Measurements from ENCODE around the gene VAX1.
"Not testable (repeated sequence)": the region's sequence is repeated elsewhere in the genome, so short reads cannot be mapped to it uniquely, and the experiment has no call there.

VAX1 gene, protein sequence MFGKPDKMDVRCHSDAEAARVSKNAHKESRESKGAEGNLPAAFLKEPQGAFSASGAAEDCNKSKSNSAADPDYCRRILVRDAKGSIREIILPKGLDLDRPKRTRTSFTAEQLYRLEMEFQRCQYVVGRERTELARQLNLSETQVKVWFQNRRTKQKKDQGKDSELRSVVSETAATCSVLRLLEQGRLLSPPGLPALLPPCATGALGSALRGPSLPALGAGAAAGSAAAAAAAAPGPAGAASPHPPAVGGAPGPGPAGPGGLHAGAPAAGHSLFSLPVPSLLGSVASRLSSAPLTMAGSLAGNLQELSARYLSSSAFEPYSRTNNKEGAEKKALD

GRCh38 chr10:117137911-117138642, at the start of gene VAX1:
TSS of gene VAX1 (minus strand) at chr10:117138270. CDS start at chr10:117138056, 214 bp downstream.
- no peak for DNase-seq

DNA sequence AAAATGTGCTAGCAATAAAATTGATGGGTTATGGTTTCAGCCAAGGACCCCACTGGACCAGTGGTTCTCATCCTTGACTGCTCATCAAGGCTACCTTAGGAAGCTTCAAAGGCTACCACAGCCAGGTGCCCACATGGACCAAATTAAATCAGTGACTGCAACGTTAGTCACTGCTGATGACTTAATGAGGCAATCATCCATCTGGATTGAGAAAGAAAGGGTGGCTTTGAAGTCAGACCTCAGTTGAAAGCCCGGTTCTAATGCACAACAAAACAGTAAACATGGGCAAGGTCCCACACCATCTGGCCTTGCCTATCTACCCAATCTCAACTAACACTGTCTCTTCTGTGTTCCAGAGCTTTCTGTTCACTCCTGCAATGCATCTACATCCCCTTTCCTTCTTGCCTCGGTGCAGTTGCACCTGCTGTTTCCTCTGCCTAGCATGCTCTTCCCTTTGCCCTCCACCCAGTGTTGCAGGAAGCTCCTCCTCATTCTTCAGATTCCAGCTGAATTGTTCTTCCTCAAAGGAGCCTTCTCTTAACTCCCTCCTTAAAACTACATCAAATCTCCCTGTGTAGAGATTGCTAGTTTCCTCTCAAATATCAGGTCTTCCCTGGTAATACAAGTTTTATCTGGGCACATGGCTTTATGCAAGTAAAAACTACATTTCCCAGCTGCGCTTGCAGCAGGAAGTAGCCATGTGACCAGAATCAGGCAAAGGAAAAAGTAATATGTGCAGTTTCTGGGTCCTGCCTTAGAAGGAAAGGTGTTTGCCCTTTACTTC, 49.0 kb upstream of the VAX1 start:
- DNase-seq: peak; percentile 54

DNA sequence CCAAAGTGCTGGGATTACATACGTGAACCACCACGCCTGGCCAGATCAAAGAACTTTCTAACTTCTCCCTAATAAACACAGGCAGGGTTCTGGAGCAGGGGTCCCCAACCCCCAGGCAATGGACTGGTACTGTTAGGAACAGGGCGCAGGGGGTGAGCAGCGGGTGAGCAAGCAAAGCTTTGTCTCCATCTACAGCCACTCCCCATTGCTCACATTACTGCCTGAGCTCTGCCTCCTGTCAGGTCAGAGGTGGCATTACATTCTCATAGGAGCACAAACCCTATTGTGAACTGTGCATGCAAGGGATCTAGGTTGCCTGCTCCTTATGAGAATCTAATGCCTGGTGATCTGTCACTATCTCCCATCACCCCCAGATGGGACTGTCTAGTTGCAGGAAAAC, 47.7 kb upstream of the VAX1 start:
- not testable (repeated sequence) for DNase-seq

- DNase-seq: no peak
Measured at GRCh38 chr10:117184821-117185220, 46.8 kb upstream of the VAX1 start.

GRCh38 chr10:117184296-117184695, 46.2 kb upstream of the VAX1 start:
- DNase-seq: no peak

GRCh38 chr10:117178190-117178589, 40.1 kb upstream of the VAX1 start:
- no peak for DNase-seq

GRCh38 chr10:117175901-117176534, 37.9 kb upstream of the VAX1 start:
- peak; percentile 91 for DNase-seq

- peak; percentile 20 for DNase-seq
Measured at GRCh38 chr10:117175215-117175900, 37.3 kb upstream of the VAX1 start.

GRCh38 chr10:117174439-117175214, 36.6 kb upstream of the VAX1 start:
- peak; percentile 91 for DNase-seq

GRCh38 chr10:117170244-117170643, 32.2 kb upstream of the VAX1 start:
- no peak for DNase-seq

DNA sequence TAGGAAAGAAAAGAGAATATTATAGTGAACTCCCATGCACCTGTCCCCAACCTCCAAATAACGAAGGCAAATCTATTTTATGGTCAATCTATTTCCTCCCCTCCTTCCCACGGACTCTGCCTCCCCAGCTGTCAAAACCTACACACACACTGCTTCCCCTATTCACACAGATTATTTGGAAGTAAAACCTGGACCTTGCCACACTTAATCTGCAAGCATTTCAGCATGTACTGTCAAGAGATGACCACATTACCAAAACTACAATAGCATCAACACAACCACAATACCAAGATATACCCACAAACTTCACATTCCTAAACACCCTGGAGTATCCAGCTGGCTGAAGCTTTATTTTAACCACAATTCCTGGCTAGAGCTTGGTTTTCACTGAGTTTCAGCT, 31.4 kb upstream of the VAX1 start:
- DNase-seq: no peak

GRCh38 chr10:117168729-117169128, 30.7 kb upstream of the VAX1 start:
- no peak for DNase-seq

- peak; percentile 78 for DNase-seq
Measured at GRCh38 chr10:117167789-117168674, 30.0 kb upstream of the VAX1 start.

- no peak for DNase-seq
Measured at GRCh38 chr10:117167346-117167788, 29.3 kb upstream of the VAX1 start.

- no peak for DNase-seq
Measured at GRCh38 chr10:117166418-117167345, 28.6 kb upstream of the VAX1 start.

- peak; percentile 77 for DNase-seq
Measured at GRCh38 chr10:117165538-117166417, 27.7 kb upstream of the VAX1 start.

DNA sequence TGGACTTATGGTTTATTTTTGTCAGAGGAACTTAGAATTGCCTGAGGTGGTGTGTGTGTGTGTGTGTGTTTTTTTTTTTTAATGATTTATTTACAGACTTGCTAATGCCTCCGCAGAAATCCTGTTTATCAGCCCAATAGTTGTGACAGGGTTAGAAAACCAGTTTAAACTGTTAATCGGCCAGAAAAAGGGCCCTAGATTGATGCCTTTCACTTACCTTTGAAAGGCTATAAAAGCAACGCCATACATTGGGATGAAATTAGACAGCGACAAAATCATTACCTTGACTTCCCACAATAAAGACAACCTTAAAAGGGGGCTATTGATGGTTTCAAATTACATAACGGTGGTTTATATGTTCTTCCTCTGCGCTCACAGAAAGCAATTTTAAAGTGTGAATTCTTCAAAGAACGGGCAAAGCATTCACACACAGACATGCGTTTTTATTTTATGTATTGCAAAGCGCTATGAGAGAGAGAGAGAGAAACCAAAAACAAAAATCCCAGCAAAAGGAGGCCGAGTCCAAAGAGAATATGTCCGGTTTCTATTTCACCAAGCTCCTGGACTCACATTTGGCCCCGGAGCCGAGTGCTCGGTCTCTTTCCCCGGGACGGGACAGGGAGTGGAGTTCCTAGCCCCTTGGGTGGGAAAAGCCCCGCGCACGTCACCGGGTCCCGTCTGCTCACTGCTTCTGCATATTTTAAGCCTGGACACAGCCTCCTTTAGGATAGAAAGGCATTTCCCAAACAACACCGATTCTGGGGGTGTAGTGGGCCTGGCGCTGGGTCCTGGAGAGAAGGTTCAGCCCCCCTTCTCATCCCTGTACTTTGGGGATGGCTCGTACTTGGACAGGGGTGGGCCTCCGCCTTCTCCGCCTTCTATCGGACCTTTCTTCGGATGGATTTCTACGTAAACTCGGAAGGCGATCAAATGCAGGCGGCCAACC, 26.8 kb upstream of the VAX1 start:
- DNase-seq: no peak
